Endodermal cell (in vitro differentiated cells): ENCODE measurements around the gene HORMAD2. TPM values are rescaled to one million over a fixed set of nuclear protein-coding genes. Genes with fewer than 3 reads are reported as not detected.

Experiments used
- DNase-seq: peaks from one replicate; pipeline ENCODE4 v3.0.0-alpha.2; 2017
- H3K27ac ChIP-seq: 2 replicates; pipeline ENCODE4 v1.5.1; 2013; ENCODE audit warnings: mild to moderate bottlenecking, low read depth, low read length, moderate library complexity
- H3K27me3 ChIP-seq: 2 replicates; pipeline ENCODE4 v1.6.1; 2013; ENCODE audit warnings: mild to moderate bottlenecking, low read length, moderate library complexity; ENCODE audit not compliant: insufficient read depth, control insufficient read depth, poor library complexity, severe bottlenecking
- H3K36me3 ChIP-seq: 2 replicates; pipeline ENCODE4 v1.7.0; 2013; ENCODE audit warnings: mild to moderate bottlenecking, low read length, moderate library complexity; ENCODE audit not compliant: control insufficient read depth, insufficient read depth
- H3K4me1 ChIP-seq: one replicate; pipeline ENCODE4 v1.7.0; 2013; ENCODE audit warnings: low read length; ENCODE audit not compliant: control insufficient read depth, insufficient read depth
- H3K4me3 ChIP-seq: 2 replicates; pipeline ENCODE4 v1.5.1; 2013; ENCODE audit warnings: mild to moderate bottlenecking, low read length, moderate library complexity
- H3K9ac ChIP-seq: 2 replicates; pipeline ENCODE4 v1.6.1; 2013; ENCODE audit warnings: mild to moderate bottlenecking, low read length, moderate library complexity; ENCODE audit not compliant: poor library complexity, severe bottlenecking; ENCODE audit errors: extremely low read depth
- H3K9me3 ChIP-seq: 2 replicates; pipeline ENCODE4 v1.6.1; 2013; ENCODE audit warnings: mild to moderate bottlenecking, low read length, moderate library complexity; ENCODE audit not compliant: control insufficient read depth
- H3K27ac Mint-ChIP-seq: 2 replicates; pipeline ENCODE4 v1.8.0; 2020; ENCODE audit warnings: mixed read lengths
- H3K27me3 Mint-ChIP-seq: 2 replicates; pipeline ENCODE4 v1.8.0; 2021; ENCODE audit warnings: mild to moderate bottlenecking, mixed read lengths; ENCODE audit not compliant: insufficient read depth
- H3K36me3 Mint-ChIP-seq: 2 replicates; pipeline ENCODE4 v1.8.0; 2020; ENCODE audit warnings: low read depth, mixed read lengths
- H3K4me1 Mint-ChIP-seq: 2 replicates; pipeline ENCODE4 v1.8.0; 2020; ENCODE audit warnings: mixed read lengths
- H3K4me3 Mint-ChIP-seq: 2 replicates; pipeline ENCODE4 v1.8.0; 2020; ENCODE audit warnings: mild to moderate bottlenecking, moderate library complexity, mixed read lengths
- H3K9me3 Mint-ChIP-seq: 2 replicates; pipeline ENCODE4 v1.8.0; 2020; ENCODE audit warnings: mild to moderate bottlenecking, mixed read lengths
- CTCF ChIP-seq: fragments of 200-600 bp; sonication (generic); conservative IDR thresholded peaks from 2 replicates; pipeline ENCODE4 v1.5.0; 2021; ENCODE audit warnings: antibody characterized with exemption, mild to moderate bottlenecking
- whole genome bisulfite sequencing, 2 experiments: methylation state at CpG; one replicate each; pipeline versions ENCODE4 v1.1.5 to v1.1.7; 2013; ENCODE audit warnings: missing lambda C conversion rate in 2 of 2, mixed read lengths in 1 of 2; ENCODE audit not compliant: insufficient coverage in 1 of 2, insufficient read length in 1 of 2; 5-methylcytosine and 5-hydroxymethylcytosine counted together
- total RNA-seq, 2 donors: library from RNA; stranded (reverse); fragmentation: NEBNext Ultra II Directional in 1 of 2; extraction: Animal tissue kit (Norgen Biotek cat#: 25700) in 1 of 2; gene quantifications; 2 replicates in 1 of 2; 3 replicates in 1 of 2; pipeline ENCODE4 v1.2.1, GENCODE V29; 2021

HORMAD2 gene
- total RNA-seq, 2 donors from 2014 or later: 0.55 TPM; not detected in 1

- no peaks in the 10 kb centered on the region for H3K27me3 ChIP-seq
- H3K4me1 Mint-ChIP-seq: peaks cover 4% of the 10 kb centered on the region
- H3K27ac Mint-ChIP-seq: no peak overlapping the region
- DNase-seq: no peak
- 97 to 100% methylated on average over 3 to 4 of the region's 4 CpGs for WGBS, 2 experiments
- peaks cover 7% of the 10 kb centered on the region for H3K36me3 Mint-ChIP-seq
- no peak overlapping the region for H3K4me3 ChIP-seq
- H3K4me1 ChIP-seq: no peaks in the 10 kb centered on the region
- H3K27ac ChIP-seq: no peak overlapping the region
- H3K9ac ChIP-seq: no peak overlapping the region
- H3K4me3 Mint-ChIP-seq: no peak overlapping the region
- no peaks in the 10 kb centered on the region for H3K9me3 Mint-ChIP-seq
- no peak for TF ChIP-seq CTCF
- peaks cover 8% of the 10 kb centered on the region for H3K36me3 ChIP-seq
- H3K9me3 ChIP-seq: no peaks in the 10 kb centered on the region
- H3K27me3 Mint-ChIP-seq: no peaks in the 10 kb centered on the region
These were observed 47.1 kb upstream of the HORMAD2 start for GRCh38 chr22:30033137-30033536.

- H3K9ac ChIP-seq: no peak overlapping the region
- no peaks in the 10 kb centered on the region for H3K27me3 ChIP-seq
- no peak overlapping the region for H3K4me3 Mint-ChIP-seq
- no peak overlapping the region for H3K27ac Mint-ChIP-seq
- no peak overlapping the region for H3K4me3 ChIP-seq
- no peaks in the 10 kb centered on the region for H3K9me3 Mint-ChIP-seq
- H3K36me3 ChIP-seq: peaks cover under 1% of the 10 kb centered on the region
- 79 to 80% methylated on average over 3 to 5 of the region's 5 CpGs for WGBS, 2 experiments
- peaks cover 3% of the 10 kb centered on the region for H3K36me3 Mint-ChIP-seq
- no peaks in the 10 kb centered on the region for H3K9me3 ChIP-seq
- no peaks in the 10 kb centered on the region for H3K4me1 ChIP-seq
- TF ChIP-seq CTCF: no peak
- H3K27ac ChIP-seq: no peak overlapping the region
- H3K27me3 Mint-ChIP-seq: no peaks in the 10 kb centered on the region
- DNase-seq: no peak
- peaks cover 4% of the 10 kb centered on the region for H3K4me1 Mint-ChIP-seq
These were observed 46.4 kb upstream of the HORMAD2 start for GRCh38 chr22:30033901-30034300.

GRCh38 chr22:30036656-30037055, 43.6 kb upstream of the HORMAD2 start:
- DNase-seq: no peak
- Mint-ChIP-seq H3K4me3 (no peak overlapping the region), H3K4me1 (peaks cover 4% of the 10 kb centered on the region), H3K9me3 (no peaks in the 10 kb centered on the region), H3K36me3 (no peaks in the 10 kb centered on the region), H3K27ac (peak overlapping the region; percentile 13), H3K27me3 (no peaks in the 10 kb centered on the region)
- Histone ChIP-seq H3K9me3 (no peaks in the 10 kb centered on the region), H3K4me3 (no peak overlapping the region), H3K9ac (no peak overlapping the region), H3K27ac (no peak overlapping the region), H3K4me1 (no peaks in the 10 kb centered on the region), H3K27me3 (no peaks in the 10 kb centered on the region), H3K36me3 (no peaks in the 10 kb centered on the region)
- WGBS, 2 experiments: 97 to 100% methylated on average over 2 of the region's 2 CpGs
- no peak for TF ChIP-seq CTCF
